Measurements from ENCODE around the gene GRIFIN. TPM values are rescaled to one million over a fixed set of nuclear protein-coding genes. Genes with fewer than 3 reads are reported as not detected.

Gene GRIFIN
- total and polyA plus RNA-seq, 9 of the 15 experiments (the other 6 are each of a cell fraction or from before 2014, with no cell fraction given), result not detected

DNA sequence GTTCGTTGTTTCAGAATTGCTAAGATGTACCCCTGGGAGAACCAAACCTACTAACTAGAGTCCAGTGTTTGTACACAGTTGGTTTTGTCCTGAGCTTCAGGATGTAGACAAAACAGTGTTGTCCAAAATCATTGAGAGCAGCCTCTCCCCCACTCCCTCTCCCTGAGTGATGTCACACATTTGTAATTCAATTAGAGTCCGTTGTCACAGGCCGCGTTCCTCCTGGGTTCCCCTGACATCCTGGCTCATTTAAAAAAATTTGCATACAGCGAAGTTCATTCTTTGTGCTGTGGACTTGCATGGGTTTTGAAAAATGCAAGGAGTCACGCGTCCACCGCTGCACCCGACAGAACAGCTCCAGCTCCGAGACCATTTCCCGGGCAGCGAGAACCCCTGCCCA lies 10.3 kb downstream of the GRIFIN start:
- Histone ChIP-seq H3K9ac (ENCODE audit: insufficient read depth in 1 of 2, low read depth in 2 of 2, low read length in 2 of 2) (no peak overlapping the region), H3K4me2 (ENCODE audit: insufficient read depth, low read length) (no peak overlapping the region), H3K36me3 (ENCODE audit: control insufficient read depth, insufficient read depth, low read length) (no peaks in the 10 kb centered on the region), H3K9me1 (ENCODE audit: control insufficient read depth, insufficient read depth, low read length) (no peaks in the 10 kb centered on the region), H3K9me3 (replicated peaks; ENCODE audit: control insufficient read depth, insufficient read depth, low read depth, low read length) (no peaks in the 10 kb centered on the region; the same call in 1 of the 2 replicates), H3K79me2 (ENCODE audit: control insufficient read depth, insufficient read depth, low read length) (no peaks in the 10 kb centered on the region), H2AFZ (ENCODE audit: low read depth, low read length) (no peak overlapping the region), H3K4me3 (no peak overlapping the region), H3K4me1 (replicated peaks in 1 of 2; ENCODE audit: control insufficient read depth in 2 of 2, insufficient read depth in 2 of 2, low read length in 2 of 2) (peaks cover 0 to 14% of the 10 kb centered on the region in 2 experiments; a peak in 2 of 5 replicates), H4K20me1 (replicated peaks; ENCODE audit: control insufficient read depth, insufficient read depth, low read length) (peaks cover 3% of the 10 kb centered on the region; the same call in 1 of the 2 replicates), H3K27me3 (ENCODE audit: control insufficient read depth in 2 of 2, insufficient read depth in 2 of 2, low read length in 2 of 2) (peaks cover 2 to 22% of the 10 kb centered on the region in 2 experiments; a peak in 4 of 5 replicates), H3K27ac (ENCODE audit: extremely low read depth, low read depth, low read length) (no peak overlapping the region)
- TF ChIP-seq CBX8 (IDR thresholded peaks at IDR 0.05; ENCODE audit: borderline replicate concordance, extremely low read depth, low read depth, low read length, poor library complexity, severe bottlenecking), result no peak
- no peak for TF ChIP-seq NCOA2 (IDR thresholded peaks at IDR 0.05; ENCODE audit: partially characterized antibody in 2 of 2)
- no peak for TF ChIP-seq TAF9B (IDR thresholded peaks at IDR 0.05; ENCODE audit: partially characterized antibody)
- no peak for TF ChIP-seq ZNF507 (tag; conservative IDR thresholded peaks at IDR 0.05)
- no peak for TF ChIP-seq MEF2A (IDR thresholded peaks at IDR 0.05; ENCODE audit: control insufficient read depth, low read depth, low read length)
- no peak for TF ChIP-seq JUN (IDR thresholded peaks at IDR 0.05; ENCODE audit: borderline replicate concordance, low read depth, low read length)
- no peak for TF ChIP-seq JUN (CRISPR knock-in tag; IDR thresholded peaks at IDR 0.05; ENCODE audit: borderline replicate concordance)
- TF ChIP-seq TEAD4 (IDR thresholded peaks at IDR 0.05; ENCODE audit: low read length), result no peak
- no peak for TF ChIP-seq TEAD4 (CRISPR knock-in tag; IDR thresholded peaks at IDR 0.05; ENCODE audit: borderline replicate concordance)
- no peak for TF ChIP-seq TCF3 (CRISPR knock-in tag; IDR thresholded peaks at IDR 0.05)
- TF ChIP-seq MTF1 (CRISPR knock-in tag; IDR thresholded peaks at IDR 0.05; ENCODE audit: borderline replicate concordance), result no peak
- TF ChIP-seq, protein P1, sequence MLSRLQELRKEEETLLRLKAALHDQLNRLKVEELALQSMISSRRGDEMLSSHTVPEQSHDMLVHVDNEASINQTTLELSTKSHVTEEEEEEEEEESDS (CRISPR knock-in tag; IDR thresholded peaks at IDR 0.05), result no peak
- TF ChIP-seq SRF (CRISPR knock-in tag; IDR thresholded peaks at IDR 0.05), result no peak
- TF ChIP-seq POLR2AphosphoS2 (IDR thresholded peaks at IDR 0.05; ENCODE audit: low read length), result no peak
- FAIRE-seq, result no peak
- no TSS peak for BruUV-seq (replicated peaks)
- DNase-seq (ENCODE audit: extremely low read depth in 1 of 4, low spot score in 3 of 4), result no peak
- ChIA-PET CTCF (ENCODE audit: low intra/inter-chr PET ratio) (no interaction called here), POLR2A (no interaction called here)
- ATAC-seq, result no peak
- intact Hi-C loops (cut with micrococcal nuclease), result no loop called here
- 9% methylated on average over 12 of the region's 12 CpGs for WGBS (ENCODE audit: insufficient coverage, low coverage, missing lambda C conversion rate)
- in situ Hi-C loops (cut with MboI), result no loop called here
